Uterus (tissue), 2 donors: Measurements from ENCODE around the gene PIWIL4.

Source experiments
- POLR2A ChIP-seq, 2 donors: fragments of 450-650 bp; IDR thresholded peaks; one replicate each; pipeline ENCODE4 v1.6.1; 2016; ENCODE audit warnings: antibody characterized with exemption in 2 of 2, mild to moderate bottlenecking in 1 of 2, moderate library complexity in 1 of 2
- TF ChIP-seq, protein P1 (sequence below), 4 experiments: fragments of 200-600 bp in 2 of 4; fragments of 450-650 bp in 2 of 4; sonication (generic) in 2 of 4; IDR thresholded peaks; one replicate each; pipeline ENCODE4 v1.5.1; 2016 to 2019; ENCODE audit warnings: antibody characterized with exemption in 4 of 4, mild to moderate bottlenecking in 2 of 4, moderate library complexity in 1 of 4

- TF ChIP-seq, protein P1, sequence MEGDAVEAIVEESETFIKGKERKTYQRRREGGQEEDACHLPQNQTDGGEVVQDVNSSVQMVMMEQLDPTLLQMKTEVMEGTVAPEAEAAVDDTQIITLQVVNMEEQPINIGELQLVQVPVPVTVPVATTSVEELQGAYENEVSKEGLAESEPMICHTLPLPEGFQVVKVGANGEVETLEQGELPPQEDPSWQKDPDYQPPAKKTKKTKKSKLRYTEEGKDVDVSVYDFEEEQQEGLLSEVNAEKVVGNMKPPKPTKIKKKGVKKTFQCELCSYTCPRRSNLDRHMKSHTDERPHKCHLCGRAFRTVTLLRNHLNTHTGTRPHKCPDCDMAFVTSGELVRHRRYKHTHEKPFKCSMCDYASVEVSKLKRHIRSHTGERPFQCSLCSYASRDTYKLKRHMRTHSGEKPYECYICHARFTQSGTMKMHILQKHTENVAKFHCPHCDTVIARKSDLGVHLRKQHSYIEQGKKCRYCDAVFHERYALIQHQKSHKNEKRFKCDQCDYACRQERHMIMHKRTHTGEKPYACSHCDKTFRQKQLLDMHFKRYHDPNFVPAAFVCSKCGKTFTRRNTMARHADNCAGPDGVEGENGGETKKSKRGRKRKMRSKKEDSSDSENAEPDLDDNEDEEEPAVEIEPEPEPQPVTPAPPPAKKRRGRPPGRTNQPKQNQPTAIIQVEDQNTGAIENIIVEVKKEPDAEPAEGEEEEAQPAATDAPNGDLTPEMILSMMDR (IDR thresholded peaks at IDR 0.05), result no peak
- no peak for TF ChIP-seq POLR2A (IDR thresholded peaks at IDR 0.05)
Measured at GRCh38 chr11:94666792-94667721, 99.9 kb downstream of the PIWIL4 start.
